ENCODE measurements around the gene IFT88.
"Not testable (repeated sequence)": the region's sequence is repeated elsewhere in the genome, so short reads cannot be mapped to it uniquely, and the experiment has no call there.

Gene IFT88

GRCh38 chr13:20636079-20636478 is 69.1 kb downstream of the IFT88 start:
- DNase-seq (ENCODE audit: low read depth), result no peak

- no peak for DNase-seq (ENCODE audit: low read depth)
Measured at GRCh38 chr13:20637811-20638210, 70.9 kb downstream of the IFT88 start.

GRCh38 chr13:20647758-20648157 is 80.8 kb downstream of the IFT88 start:
- no peak for DNase-seq (ENCODE audit: low read depth)

- no peak for DNase-seq (ENCODE audit: low read depth)
Measured at GRCh38 chr13:20652946-20653345, 86.0 kb downstream of the IFT88 start.

GRCh38 chr13:20654156-20654555 is 87.2 kb downstream of the IFT88 start:
- DNase-seq (ENCODE audit: low read depth), result no peak

- no peak for DNase-seq (ENCODE audit: low read depth)
Measured at GRCh38 chr13:20658451-20659040, 91.6 kb downstream of the IFT88 start.

GRCh38 chr13:20664351-20664750 is 97.4 kb downstream of the IFT88 start:
- no peak for DNase-seq (ENCODE audit: low read depth)

GRCh38 chr13:20666948-20667347 is 100.0 kb downstream of the IFT88 start:
- no peak for DNase-seq (ENCODE audit: low read depth)

- no peak for DNase-seq (ENCODE audit: low read depth)
Measured at GRCh38 chr13:20667857-20668437, 101.0 kb downstream of the IFT88 start.

- DNase-seq (ENCODE audit: low read depth), result no peak
Measured at GRCh38 chr13:20669162-20669561, 102.2 kb downstream of the IFT88 start.

- DNase-seq (ENCODE audit: low read depth), result no peak
Measured at GRCh38 chr13:20671789-20672188, 104.8 kb downstream of the IFT88 start.

- DNase-seq (ENCODE audit: low read depth), result no peak
Measured at GRCh38 chr13:20672772-20673171, 105.8 kb downstream of the IFT88 start.

GRCh38 chr13:20673715-20674114 is 106.8 kb downstream of the IFT88 start:
- DNase-seq (ENCODE audit: low read depth), result no peak

- DNase-seq (ENCODE audit: low read depth), result no peak
Measured at GRCh38 chr13:20676213-20676612, 109.3 kb downstream of the IFT88 start.

GRCh38 chr13:20678606-20679005 is 111.6 kb downstream of the IFT88 start:
- not testable (repeated sequence) for DNase-seq (ENCODE audit: low read depth)

- no peak for DNase-seq (ENCODE audit: low read depth)
Measured at GRCh38 chr13:20679879-20680278, 112.9 kb downstream of the IFT88 start.

- no peak for DNase-seq (ENCODE audit: low read depth)
Measured at GRCh38 chr13:20680416-20681080, 113.6 kb downstream of the IFT88 start.

GRCh38 chr13:20681481-20681880 is 114.5 kb downstream of the IFT88 start:
- not testable (repeated sequence) for DNase-seq (ENCODE audit: low read depth)

- DNase-seq (ENCODE audit: low read depth), result no peak
Measured at GRCh38 chr13:20682061-20682460, 115.1 kb downstream of the IFT88 start.

GRCh38 chr13:20684041-20684440 is 117.1 kb downstream of the IFT88 start:
- no peak for DNase-seq (ENCODE audit: low read depth)

GRCh38 chr13:20684546-20684945 is 117.6 kb downstream of the IFT88 start:
- no peak for DNase-seq (ENCODE audit: low read depth)

- DNase-seq (ENCODE audit: low read depth), result no peak
Measured at GRCh38 chr13:20685092-20685491, 118.1 kb downstream of the IFT88 start.

- DNase-seq (ENCODE audit: low read depth), result no peak
Measured at GRCh38 chr13:20686167-20686566, 119.2 kb downstream of the IFT88 start.

Data from activated T-cell treated with anti-CD3 and anti-CD28 coated beads for 48 hours (primary cell).